Naive thymus-derived CD4-positive, alpha-beta T cell (primary cell): ENCODE data around the gene KLRF1. TPM values are rescaled to one million over a fixed set of nuclear protein-coding genes. Genes with fewer than 3 reads are reported as not detected.

Experiments used
- ATAC-seq: fragments of 150-1000 bp; cut with Tn5 transposase; 2 replicates; pipeline ENCODE4 v1.10.0; 2021; ENCODE audit warnings: mild to moderate bottlenecking, moderate library complexity
- CTCF ChIA-PET: fragments of 350-600 bp; sonication (Branson Sonifier 250); formaldehyde crosslinking; loops from one replicate; lab custom pipeline; 2021; ENCODE audit warnings: antibody characterized with exemption; lab: Charles Lee
- POLR2A ChIA-PET: fragments of 350-600 bp; sonication (Branson Sonifier 250); formaldehyde crosslinking; loops from one replicate; lab custom pipeline; 2021; ENCODE audit warnings: antibody characterized with exemption, inconsistent platforms; lab: Charles Lee
- DNase-seq, 9 donors: peaks; one replicate each; pipeline versions ENCODE4 v3.0.0 to v3.0.0-alpha.2; 2020 to 2022; ENCODE audit warnings: mixed read lengths in 1 of 9
- H3K27ac ChIP-seq: one replicate; pipeline ENCODE4 v1.7.0; 2013; ENCODE audit warnings: mild to moderate bottlenecking, low read depth, low read length, moderate library complexity
- H3K27me3 ChIP-seq, 2 donors: one replicate each; pipeline ENCODE4 v1.7.0; 2013; ENCODE audit warnings: low read length in 2 of 2, mild to moderate bottlenecking in 2 of 2, moderate library complexity in 2 of 2; ENCODE audit not compliant: control insufficient read depth in 2 of 2, insufficient read depth in 2 of 2
- H3K36me3 ChIP-seq, 3 experiments: 1 replicate in 2 of 3; 2 replicates in 1 of 3; pipeline ENCODE4 v1.7.0; 2013; ENCODE audit warnings: low read length in 3 of 3, mild to moderate bottlenecking in 3 of 3, moderate library complexity in 1 of 3; ENCODE audit not compliant: insufficient read depth in 3 of 3, control insufficient read depth in 2 of 3
- H3K4me1 ChIP-seq, 2 donors: one replicate each; pipeline ENCODE4 v1.7.0; 2013; ENCODE audit warnings: low read length in 2 of 2, mild to moderate bottlenecking in 2 of 2, moderate library complexity in 1 of 2; ENCODE audit not compliant: control insufficient read depth in 2 of 2, insufficient read depth in 2 of 2
- H3K4me3 ChIP-seq: 2 replicates; pipeline ENCODE4 v1.7.0; 2013; ENCODE audit warnings: mild to moderate bottlenecking, low read length
- H3K9me3 ChIP-seq, 3 experiments: 1 replicate in 2 of 3; 2 replicates in 1 of 3; pipeline ENCODE4 v1.7.0; 2013; ENCODE audit warnings: low read length in 3 of 3; ENCODE audit not compliant: control insufficient read depth in 2 of 3
- H3K27ac Mint-ChIP-seq, 9 donors: one replicate each; pipeline ENCODE4 v1.8.0; 2020 to 2022; ENCODE audit warnings: mixed read lengths in 9 of 9, mild to moderate bottlenecking in 8 of 9, moderate library complexity in 5 of 9, inconsistent platforms in 2 of 9
- H3K27me3 Mint-ChIP-seq, 5 donors: one replicate each; pipeline ENCODE4 v1.8.0; 2021 to 2022; ENCODE audit warnings: mixed read lengths in 5 of 5, mild to moderate bottlenecking in 1 of 5
- H3K36me3 Mint-ChIP-seq, 5 donors: one replicate each; pipeline ENCODE4 v1.8.0; 2020 to 2022; ENCODE audit warnings: mixed read lengths in 5 of 5, mild to moderate bottlenecking in 3 of 5, inconsistent platforms in 1 of 5
- H3K4me1 Mint-ChIP-seq, 7 donors: one replicate each; pipeline ENCODE4 v1.8.0; 2020 to 2022; ENCODE audit warnings: mixed read lengths in 7 of 7, mild to moderate bottlenecking in 3 of 7, inconsistent platforms in 1 of 7
- H3K4me3 Mint-ChIP-seq, 10 donors: one replicate each; pipeline ENCODE4 v1.8.0; 2020 to 2022; ENCODE audit warnings: mild to moderate bottlenecking in 10 of 10, mixed read lengths in 10 of 10, moderate library complexity in 6 of 10, inconsistent platforms in 2 of 10
- H3K9me3 Mint-ChIP-seq, 11 donors: one replicate each; pipeline ENCODE4 v1.8.0; 2020 to 2022; ENCODE audit warnings: mixed read lengths in 11 of 11, mild to moderate bottlenecking in 4 of 11, inconsistent platforms in 1 of 11, moderate library complexity in 1 of 11
- intact Hi-C, 2 donors: fragments of 100-400 bp; cut with micrococcal nuclease; formaldehyde crosslinking; loops; one replicate each; pipeline ENCODE4 v1.15.1; 2023
- polyA plus RNA-seq, 2 donors: library from polyadenylated mRNA; unstranded; fragments of 300-500 nt; fragmentation: Illumina TruSeq; gene quantifications; one replicate each; pipeline ENCODE4 v1.2.3, GENCODE V29; 2021
- total RNA-seq, 6 experiments: library from RNA in 5 of 6; stranded (reverse) in 5 of 6; gene quantifications; 1 replicate in 5 of 6; 2 replicates in 1 of 6; pipeline ENCODE4 v1.2.3 and lab custom pipeline; 2021 to 2026

KLRF1 gene
- total and polyA plus RNA-seq, 7 experiments from 2014 or later, result 0.35 to 34.8 (median 1.3) TPM

- peak overlapping the region; percentile 59 to 95 (median 88) for H3K27ac Mint-ChIP-seq
- H3K4me3 Mint-ChIP-seq, result peak overlapping the region; percentile 65 to 91 (median 76)
- peaks cover 0 to 14% (median 4%) of the 10 kb centered on the region in 5 donors for H3K36me3 Mint-ChIP-seq
- peaks cover 0 to 10% (median 2%) of the 10 kb centered on the region in 11 donors for H3K9me3 Mint-ChIP-seq
- Histone ChIP-seq H3K27ac (peak overlapping the region; percentile 50), H3K36me3 (no peaks in the 10 kb centered on the region), H3K27me3 (no peaks in the 10 kb centered on the region), H3K4me1 (peaks cover 42 to 44% of the 10 kb centered on the region in 2 donors), H3K4me3 (peak overlapping the region; percentile 5), H3K9me3 (no peaks in the 10 kb centered on the region)
- DNase-seq (peak in 1 of 9 donors; percentile 14), ATAC-seq (no peak)
- peaks cover 41 to 70% (median 59%) of the 10 kb centered on the region in 7 donors for H3K4me1 Mint-ChIP-seq
- intact Hi-C loops, result loop anchor here (2.0 to 10.0 kb wide), 4 partner anchors 126 to 460 kb away; partner anchors contain the start of gene CLEC2D (in 1 of the 2)
- ChIA-PET CTCF (interaction anchor here (0.7 to 10.7 kb wide), 6 partner anchors 14 to 459 kb away, joined by 3 to 616 read pairs (median 5); partner anchors contain the start of gene CD69), POLR2A (interaction anchor here (0.5 to 10.6 kb wide), 5 partner anchors 11 to 145 kb away, joined by 3 to 433 read pairs (median 4); partner anchors contain the start of gene CD69)
- no peaks in the 10 kb centered on the region for H3K27me3 Mint-ChIP-seq
These were observed 32.7 kb upstream of the KLRF1 start for GRCh38 chr12:9794484-9795093.

- Mint-ChIP-seq H3K9me3 (peaks cover 0 to 5% (median 0%) of the 10 kb centered on the region in 11 donors), H3K27ac (peak overlapping the region; percentile 71 to 95 (median 88)), H3K36me3 (peaks cover 0 to 8% (median 0%) of the 10 kb centered on the region in 5 donors), H3K27me3 (no peaks in the 10 kb centered on the region), H3K4me1 (peaks cover 41 to 70% (median 59%) of the 10 kb centered on the region in 7 donors), H3K4me3 (peak overlapping the region; percentile 31 to 91 (median 79))
- no peaks in the 10 kb centered on the region for H3K9me3 ChIP-seq
- no peak for ATAC-seq
- H3K4me1 ChIP-seq, result peaks cover 42 to 44% of the 10 kb centered on the region in 2 donors
- ChIA-PET CTCF (interaction anchor here (0.8 to 10.7 kb wide), 5 partner anchors 42 to 456 kb away, joined by 3 to 616 read pairs (median 7); partner anchors contain the start of gene CD69), POLR2A (interaction anchor here (1.3 to 10.6 kb wide), 4 partner anchors 13 to 111 kb away, joined by 3 to 433 read pairs (median 6); partner anchors contain the start of gene CD69)
- no peak for DNase-seq
- intact Hi-C loops, result loop anchor here (1.0 to 10.0 kb wide), 8 partner anchors 35 to 461 kb away; partner anchors contain the start of genes CD69 (in 1 of the 2) and CLEC2D (in 1 of the 2)
- peak overlapping the region; percentile 64 for H3K27ac ChIP-seq
- H3K4me3 ChIP-seq, result peak overlapping the region; percentile 12
- no peaks in the 10 kb centered on the region for H3K27me3 ChIP-seq
- H3K36me3 ChIP-seq, result no peaks in the 10 kb centered on the region
These were observed 31.3 kb upstream of the KLRF1 start for GRCh38 chr12:9795945-9796344.

- DNase-seq, result peak in 6 of 9 donors; percentile 28 to 49 (median 33)
- intact Hi-C loops, result loop anchor here (1.0 to 10.0 kb wide), 7 partner anchors 36 to 462 kb away; partner anchors contain the start of gene CD69 (in 1 of the 2)
- H3K4me1 Mint-ChIP-seq, result peaks cover 41 to 69% (median 60%) of the 10 kb centered on the region in 7 donors
- peak overlapping the region; percentile 71 to 95 (median 88) for H3K27ac Mint-ChIP-seq
- no peaks in the 10 kb centered on the region for H3K9me3 ChIP-seq
- no peaks in the 10 kb centered on the region for H3K36me3 ChIP-seq
- H3K36me3 Mint-ChIP-seq, result peaks cover 0 to 10% (median 0%) of the 10 kb centered on the region in 5 donors
- no peaks in the 10 kb centered on the region for H3K27me3 ChIP-seq
- peaks cover 42 to 44% of the 10 kb centered on the region in 2 donors for H3K4me1 ChIP-seq
- H3K4me3 Mint-ChIP-seq, result peak overlapping the region; percentile 68 to 91 (median 79)
- ChIA-PET CTCF (interaction anchor here (0.6 to 10.7 kb wide), 11 partner anchors 10 to 456 kb away, joined by 3 to 616 read pairs (median 4); partner anchors contain the start of gene CD69), POLR2A (interaction anchor here (1.3 to 10.6 kb wide), 6 partner anchors 12 to 110 kb away, joined by 3 to 433 read pairs (median 4); partner anchors contain the start of genes CD69 and CLEC2B)
- peak; percentile 70 for ATAC-seq
- H3K9me3 Mint-ChIP-seq, result peaks cover 0 to 8% (median 0%) of the 10 kb centered on the region in 11 donors
- peak overlapping the region; percentile 64 for H3K27ac ChIP-seq
- peaks cover 0 to under 1% (median 0%) of the 10 kb centered on the region in 5 donors for H3K27me3 Mint-ChIP-seq
- H3K4me3 ChIP-seq, result no peak overlapping the region
These were observed 30.9 kb upstream of the KLRF1 start for GRCh38 chr12:9796346-9796745.

GRCh38 chr12:9796971-9797370 lies 30.3 kb upstream of the KLRF1 start:
- Histone ChIP-seq H3K36me3 (no peaks in the 10 kb centered on the region), H3K27me3 (no peaks in the 10 kb centered on the region), H3K27ac (peak overlapping the region; percentile 64), H3K4me1 (peaks cover 42 to 44% of the 10 kb centered on the region in 2 donors), H3K4me3 (peak overlapping the region; percentile 8), H3K9me3 (no peaks in the 10 kb centered on the region)
- DNase-seq (no peak), ATAC-seq (no peak)
- intact Hi-C loops, result loop anchor here (1.0 to 10.0 kb wide), 7 partner anchors 36 to 462 kb away; partner anchors contain the start of gene CD69 (in 1 of the 2)
- CTCF ChIA-PET, result interaction anchor here (0.6 to 10.7 kb wide), 12 partner anchors 10 to 165 kb away, joined by 3 to 616 read pairs (median 5); partner anchors contain the start of gene CD69
- Mint-ChIP-seq H3K9me3 (peaks cover 0 to 6% (median 0%) of the 10 kb centered on the region in 11 donors), H3K27ac (peak overlapping the region; percentile 71 to 95 (median 88)), H3K4me1 (peaks cover 41 to 62% (median 56%) of the 10 kb centered on the region in 7 donors), H3K4me3 (peak overlapping the region; percentile 17 to 91 (median 79)), H3K27me3 (peaks cover 0 to 6% (median 0%) of the 10 kb centered on the region in 5 donors), H3K36me3 (peaks cover 0 to 10% (median 0%) of the 10 kb centered on the region in 5 donors)
- POLR2A ChIA-PET, result interaction anchor here (0.7 to 10.6 kb wide), 13 partner anchors 12 to 163 kb away, joined by 3 to 433 read pairs (median 4); partner anchors contain the start of genes CD69 and CLEC2B

GRCh38 chr12:9797722-9798619 lies 29.3 kb upstream of the KLRF1 start:
- ATAC-seq (peak; percentile 95), DNase-seq (peak in 8 of 9 donors; percentile 56 to 81 (median 73))
- H3K36me3 ChIP-seq, result no peaks in the 10 kb centered on the region
- H3K27me3 ChIP-seq, result no peaks in the 10 kb centered on the region
- peak overlapping the region; percentile 64 for H3K27ac ChIP-seq
- POLR2A ChIA-PET, result interaction anchor here (1.0 to 10.6 kb wide), 15 partner anchors 14 to 164 kb away, joined by 3 to 433 read pairs (median 4); partner anchors contain the start of genes CD69 and CLEC2B
- intact Hi-C loops, result loop anchor here (1.0 to 10.0 kb wide), 9 partner anchors 16 to 463 kb away; partner anchors contain the start of gene CD69 (in 1 of the 2)
- peak overlapping the region in 9 of 10 donors; percentile 6 to 53 (median 42) for H3K4me3 Mint-ChIP-seq
- H3K27ac Mint-ChIP-seq, result peak overlapping the region; percentile 39 to 89 (median 76)
- CTCF ChIA-PET, result interaction anchor here (0.6 to 10.7 kb wide), 27 partner anchors 9 to 411 kb away, joined by 3 to 616 read pairs (median 4); partner anchors contain the start of gene CD69
- H3K4me1 Mint-ChIP-seq, result peaks cover 40 to 54% (median 50%) of the 10 kb centered on the region in 7 donors
- no peaks in the 10 kb centered on the region for H3K9me3 ChIP-seq
- peaks cover 0 to 5% (median 0%) of the 10 kb centered on the region in 11 donors for H3K9me3 Mint-ChIP-seq
- H3K27me3 Mint-ChIP-seq, result peaks cover 0 to 15% (median 0%) of the 10 kb centered on the region in 5 donors
- H3K4me3 ChIP-seq, result no peak overlapping the region
- peaks cover 38 to 44% of the 10 kb centered on the region in 2 donors for H3K4me1 ChIP-seq
- peaks cover 0 to 9% (median 0%) of the 10 kb centered on the region in 5 donors for H3K36me3 Mint-ChIP-seq
